ENCODE data around the gene THRB.

The THRB gene

GRCh38 chr3:24493746-24494617 lies 668 bp downstream of the THRB start:
- Histone ChIP-seq H3K9ac (no peak overlapping the region), H4K20me1 (no peaks in the 10 kb centered on the region), H3K4me2 (no peak overlapping the region), H3K36me3 (no peaks in the 10 kb centered on the region), H3K27me3 (no peaks in the 10 kb centered on the region), H3K4me1 (no peaks in the 10 kb centered on the region), H3K9me3 (peaks cover 23% of the 10 kb centered on the region), H3K4me3 (no peak overlapping the region), H3K27ac (no peak overlapping the region)
- no peak for TF ChIP-seq Cebpa-rat (IDR thresholded peaks at IDR 0.05)

- Histone ChIP-seq H3K27ac (no peak overlapping the region), H3K9me3 (peaks cover 23% of the 10 kb centered on the region), H3K27me3 (no peaks in the 10 kb centered on the region), H3K4me3 (no peak overlapping the region), H4K20me1 (no peaks in the 10 kb centered on the region), H3K4me2 (no peak overlapping the region), H3K4me1 (no peaks in the 10 kb centered on the region), H3K9ac (no peak overlapping the region), H3K36me3 (no peaks in the 10 kb centered on the region)
- TF ChIP-seq Cebpa-rat (IDR thresholded peaks at IDR 0.05): no peak
Observed at GRCh38 chr3:24492971-24493551, 1.6 kb downstream of the THRB start.

GRCh38 chr3:24490151-24490550 lies 4.5 kb downstream of the THRB start:
- Histone ChIP-seq H3K4me1 (no peaks in the 10 kb centered on the region), H3K27me3 (no peaks in the 10 kb centered on the region), H3K4me3 (no peak overlapping the region), H3K27ac (no peak overlapping the region), H3K4me2 (no peak overlapping the region), H3K36me3 (no peaks in the 10 kb centered on the region), H4K20me1 (no peaks in the 10 kb centered on the region), H3K9me3 (peaks cover 15% of the 10 kb centered on the region), H3K9ac (no peak overlapping the region)
- no peak for TF ChIP-seq Cebpa-rat (IDR thresholded peaks at IDR 0.05)

GRCh38 chr3:24487325-24488262 lies 7.1 kb downstream of the THRB start:
- Histone ChIP-seq H3K27me3 (no peaks in the 10 kb centered on the region), H4K20me1 (no peaks in the 10 kb centered on the region), H3K9ac (no peak overlapping the region), H3K27ac (no peak overlapping the region), H3K4me2 (no peak overlapping the region), H3K4me1 (no peaks in the 10 kb centered on the region), H3K4me3 (no peak overlapping the region), H3K9me3 (no peaks in the 10 kb centered on the region), H3K36me3 (no peaks in the 10 kb centered on the region)
- TF ChIP-seq Cebpa-rat (IDR thresholded peaks at IDR 0.05): no peak

- no peaks in the 10 kb centered on the region for H4K20me1 ChIP-seq
- H3K27ac ChIP-seq: no peak overlapping the region
Observed at GRCh38 chr3:24485511-24485910, 9.1 kb downstream of the THRB start.

GRCh38 chr3:24483873-24484272 lies 10.8 kb downstream of the THRB start:
- Histone ChIP-seq H4K20me1 (no peaks in the 10 kb centered on the region), H3K27ac (no peak overlapping the region), H3K4me3 (no peak overlapping the region), H3K9me3 (no peaks in the 10 kb centered on the region), H3K4me1 (0 out of 2 replicates have a peak, but pooled peaks cover 4% of the 10 kb centered on the region), H3K9ac (no peak overlapping the region), H3K4me2 (no peak overlapping the region), H3K27me3 (no peaks in the 10 kb centered on the region), H3K36me3 (no peaks in the 10 kb centered on the region)
- no peak for TF ChIP-seq Cebpa-rat (IDR thresholded peaks at IDR 0.05)

More at GRCh38 chr3:24485511-24485910, 9.1 kb downstream of the THRB start:
- H3K9ac ChIP-seq: no peak overlapping the region
- H3K4me1 ChIP-seq: 0 out of 2 replicates have a peak, but pooled peaks cover 1% of the 10 kb centered on the region
- no peaks in the 10 kb centered on the region for H3K27me3 ChIP-seq
- TF ChIP-seq Cebpa-rat (IDR thresholded peaks at IDR 0.05): no peak
- no peak overlapping the region for H3K4me2 ChIP-seq
- H3K36me3 ChIP-seq: no peaks in the 10 kb centered on the region
- H3K4me3 ChIP-seq: no peak overlapping the region
- no peaks in the 10 kb centered on the region for H3K9me3 ChIP-seq

- Histone ChIP-seq H3K9ac (no peak overlapping the region), H3K4me1 (0 out of 2 replicates have a peak, but pooled peaks cover 4% of the 10 kb centered on the region), H4K20me1 (no peaks in the 10 kb centered on the region), H3K36me3 (no peaks in the 10 kb centered on the region), H3K9me3 (no peaks in the 10 kb centered on the region), H3K27me3 (no peaks in the 10 kb centered on the region), H3K4me3 (no peak overlapping the region), H3K27ac (no peak overlapping the region), H3K4me2 (no peak overlapping the region)
- TF ChIP-seq Cebpa-rat (IDR thresholded peaks at IDR 0.05): no peak
Observed at GRCh38 chr3:24482096-24482705, 12.4 kb downstream of the THRB start.

- Histone ChIP-seq H3K36me3 (no peaks in the 10 kb centered on the region), H3K4me3 (no peak overlapping the region), H3K9me3 (no peaks in the 10 kb centered on the region)
Observed at GRCh38 chr3:24481193-24481592, 13.5 kb downstream of the THRB start.

GRCh38 chr3:24480497-24480896 lies 14.2 kb downstream of the THRB start:
- H3K9me3 ChIP-seq: no peaks in the 10 kb centered on the region
- H3K4me3 ChIP-seq: no peak overlapping the region
- H3K27ac ChIP-seq: no peak overlapping the region
- no peaks in the 10 kb centered on the region for H3K36me3 ChIP-seq
- no peak for TF ChIP-seq Cebpa-rat (IDR thresholded peaks at IDR 0.05)
- H3K9ac ChIP-seq: no peak overlapping the region
- H3K4me2 ChIP-seq: no peak overlapping the region
- H4K20me1 ChIP-seq: no peaks in the 10 kb centered on the region
- H3K27me3 ChIP-seq: no peaks in the 10 kb centered on the region
- 0 out of 2 replicates have a peak, but pooled peaks cover 4% of the 10 kb centered on the region for H3K4me1 ChIP-seq

More at GRCh38 chr3:24481193-24481592, 13.5 kb downstream of the THRB start:
- 0 out of 2 replicates have a peak, but pooled peaks cover 4% of the 10 kb centered on the region for H3K4me1 ChIP-seq
- H3K27me3 ChIP-seq: no peaks in the 10 kb centered on the region
- no peak overlapping the region for H3K27ac ChIP-seq
- TF ChIP-seq Cebpa-rat (IDR thresholded peaks at IDR 0.05): no peak
- no peaks in the 10 kb centered on the region for H4K20me1 ChIP-seq
- no peak overlapping the region for H3K9ac ChIP-seq
- H3K4me2 ChIP-seq: no peak overlapping the region
